Loucy (cell line): ENCODE measurements around the gene OR8B12.

Source experiments
- H2AFZ ChIP-seq: fragments of 200-600 bp; sonication (generic); 2 replicates; pipeline ENCODE4 v1.6.0; 2016; ENCODE audit warnings: antibody characterized with exemption, mild to moderate bottlenecking, low read length, moderate library complexity
- H3F3A ChIP-seq: fragments of 200-600 bp; 2 replicates; pipeline ENCODE4 v1.6.0; 2016; ENCODE audit warnings: antibody characterized with exemption, low read depth, mild to moderate bottlenecking
- H3K27me3 ChIP-seq: fragments of 200-600 bp; sonication (generic); 2 replicates; pipeline ENCODE4 v1.6.1; 2014; ENCODE audit warnings: low read length, mild to moderate bottlenecking; ENCODE audit not compliant: insufficient read depth, poor library complexity, severe bottlenecking
- H3K36me3 ChIP-seq: fragments of 200-600 bp; sonication (generic); 2 replicates; pipeline ENCODE4 v1.6.1; 2016; ENCODE audit warnings: low read length; ENCODE audit not compliant: insufficient read depth
- H3K4me1 ChIP-seq: fragments of 200-600 bp; sonication (generic); 2 replicates; pipeline ENCODE4 v1.5.1; 2014; ENCODE audit warnings: low read length, mild to moderate bottlenecking; ENCODE audit not compliant: insufficient read depth, poor library complexity, severe bottlenecking
- H3K4me2 ChIP-seq: fragments of 200-600 bp; sonication (generic); 2 replicates; pipeline ENCODE4 v1.6.0; 2014; ENCODE audit warnings: antibody characterized with exemption, low read length, low read depth, mild to moderate bottlenecking; ENCODE audit not compliant: poor library complexity, severe bottlenecking
- H3K4me3 ChIP-seq: fragments of 200-600 bp; sonication (generic); 2 replicates; pipeline ENCODE4 v1.5.1; 2014; ENCODE audit warnings: low read length, mild to moderate bottlenecking, mixed read lengths; ENCODE audit not compliant: poor library complexity, severe bottlenecking
- H3K79me2 ChIP-seq: fragments of 200-600 bp; sonication (generic); 2 replicates; pipeline ENCODE4 v1.6.1; 2014; ENCODE audit warnings: low read length; ENCODE audit not compliant: insufficient read depth
- H3K9ac ChIP-seq: fragments of 200-600 bp; sonication (generic); 2 replicates; pipeline ENCODE4 v1.6.0; 2014; ENCODE audit warnings: mild to moderate bottlenecking, low read depth, low read length, moderate library complexity; ENCODE audit not compliant: poor library complexity, severe bottlenecking
- H3K9me2 ChIP-seq: fragments of 200-600 bp; sonication (generic); replicated peaks from 2 replicates; pipeline ENCODE4 v1.6.1; 2016; ENCODE audit warnings: low read depth, low read length, mixed read lengths
- H3K9me3 ChIP-seq: fragments of 200-600 bp; sonication (generic); 2 replicates; pipeline ENCODE4 v1.6.1; 2014; ENCODE audit warnings: mild to moderate bottlenecking, antibody characterized with exemption, low read length, low read depth; ENCODE audit not compliant: insufficient read depth
- H4K20me1 ChIP-seq: fragments of 200-600 bp; sonication (generic); 2 replicates; pipeline ENCODE4 v1.6.0; 2014; ENCODE audit warnings: antibody characterized with exemption, low read length, mild to moderate bottlenecking; ENCODE audit not compliant: insufficient read depth, poor library complexity, severe bottlenecking
- EZH2phosphoT487 ChIP-seq: fragments of 200-600 bp; IDR thresholded peaks from 2 replicates; pipeline ENCODE4 v1.6.1; 2018; ENCODE audit warnings: antibody characterized with exemption, mild to moderate bottlenecking, moderate library complexity, borderline replicate concordance
- TF ChIP-seq, protein P1 (sequence below): fragments of 200-600 bp; sonication (generic); conservative IDR thresholded peaks from 2 replicates; pipeline ENCODE4 v1.5.1; 2014; ENCODE audit warnings: mild to moderate bottlenecking, antibody characterized with exemption, low read length

OR8B12 gene

DNA sequence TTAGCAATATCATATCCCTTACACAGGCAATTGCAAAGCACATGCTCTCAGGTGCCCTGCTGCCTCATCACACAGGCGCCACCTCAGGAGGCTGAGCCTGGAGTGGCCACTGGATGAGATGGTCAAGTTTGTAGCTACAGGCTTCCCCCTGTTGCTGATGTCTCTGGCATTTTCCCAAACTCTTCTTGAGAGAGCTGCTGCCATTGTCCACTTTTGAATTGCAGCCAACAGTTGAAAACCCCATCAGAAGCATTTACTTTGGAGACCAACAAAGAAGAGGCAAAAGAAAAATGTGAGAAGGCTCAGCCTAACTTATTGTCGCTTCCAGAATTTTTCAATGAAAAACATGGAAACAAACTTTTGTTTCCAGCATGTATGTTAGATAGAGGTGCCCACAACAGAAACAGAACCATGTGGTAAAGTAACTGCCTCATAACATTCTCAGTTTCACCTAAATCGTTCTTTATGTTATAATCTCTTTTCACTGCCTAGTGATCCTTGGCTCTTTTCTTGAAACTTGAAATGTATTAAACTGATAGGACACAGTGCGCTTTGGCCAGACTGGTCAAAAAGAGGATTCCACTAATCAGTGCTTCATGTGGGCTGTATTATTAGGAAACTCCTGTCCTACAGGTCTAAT, 50.3 kb downstream of the OR8B12 start:
- no peaks in the 10 kb centered on the region for H3K27me3 ChIP-seq
- H2AFZ ChIP-seq: no peak overlapping the region
- no peak overlapping the region for H3K4me2 ChIP-seq
- H3K9ac ChIP-seq: no peak overlapping the region
- H4K20me1 ChIP-seq: no peaks in the 10 kb centered on the region
- no peaks in the 10 kb centered on the region for H3F3A ChIP-seq
- H3K9me3 ChIP-seq: no peaks in the 10 kb centered on the region
- H3K79me2 ChIP-seq: no peaks in the 10 kb centered on the region
- TF ChIP-seq, protein P1, sequence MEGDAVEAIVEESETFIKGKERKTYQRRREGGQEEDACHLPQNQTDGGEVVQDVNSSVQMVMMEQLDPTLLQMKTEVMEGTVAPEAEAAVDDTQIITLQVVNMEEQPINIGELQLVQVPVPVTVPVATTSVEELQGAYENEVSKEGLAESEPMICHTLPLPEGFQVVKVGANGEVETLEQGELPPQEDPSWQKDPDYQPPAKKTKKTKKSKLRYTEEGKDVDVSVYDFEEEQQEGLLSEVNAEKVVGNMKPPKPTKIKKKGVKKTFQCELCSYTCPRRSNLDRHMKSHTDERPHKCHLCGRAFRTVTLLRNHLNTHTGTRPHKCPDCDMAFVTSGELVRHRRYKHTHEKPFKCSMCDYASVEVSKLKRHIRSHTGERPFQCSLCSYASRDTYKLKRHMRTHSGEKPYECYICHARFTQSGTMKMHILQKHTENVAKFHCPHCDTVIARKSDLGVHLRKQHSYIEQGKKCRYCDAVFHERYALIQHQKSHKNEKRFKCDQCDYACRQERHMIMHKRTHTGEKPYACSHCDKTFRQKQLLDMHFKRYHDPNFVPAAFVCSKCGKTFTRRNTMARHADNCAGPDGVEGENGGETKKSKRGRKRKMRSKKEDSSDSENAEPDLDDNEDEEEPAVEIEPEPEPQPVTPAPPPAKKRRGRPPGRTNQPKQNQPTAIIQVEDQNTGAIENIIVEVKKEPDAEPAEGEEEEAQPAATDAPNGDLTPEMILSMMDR: no peak
- no peak for TF ChIP-seq EZH2phosphoT487
- no peaks in the 10 kb centered on the region for H3K36me3 ChIP-seq
- no peaks in the 10 kb centered on the region for H3K9me2 ChIP-seq
- H3K4me3 ChIP-seq: no peak overlapping the region
- no peaks in the 10 kb centered on the region for H3K4me1 ChIP-seq
